Liver (tissue), 9 donors: ENCODE data around the gene AGA. TPM values are rescaled to one million over a fixed set of nuclear protein-coding genes. Genes with fewer than 3 reads are reported as not detected.

Experiments used
- DNase-seq: peaks from one replicate; pipeline ENCODE4 v3.0.0-alpha.2; 2017; ENCODE audit warnings: low spot score
- H3K27ac ChIP-seq, 2 donors: one replicate each; pipeline ENCODE4 v1.7.0; 2013; ENCODE audit warnings: inconsistent platforms in 2 of 2, low read length in 2 of 2, control low read depth in 1 of 2, low read depth in 1 of 2, mild to moderate bottlenecking in 1 of 2
- H3K27me3 ChIP-seq, 4 donors: one replicate each; pipeline versions ENCODE4 v1.6.1 to v1.7.0; 2013; ENCODE audit warnings: low read length in 3 of 4, inconsistent platforms in 1 of 4, mild to moderate bottlenecking in 1 of 4, moderate library complexity in 1 of 4; ENCODE audit not compliant: control insufficient read depth in 4 of 4, insufficient read depth in 4 of 4
- H3K36me3 ChIP-seq, 4 donors: one replicate each; pipeline versions ENCODE4 v1.6.1 to v1.7.0; 2013; ENCODE audit warnings: low read length in 3 of 4, mild to moderate bottlenecking in 3 of 4, low read depth in 1 of 4, moderate library complexity in 1 of 4; ENCODE audit not compliant: control insufficient read depth in 4 of 4, insufficient read depth in 3 of 4
- H3K4me1 ChIP-seq, 4 donors: one replicate each; pipeline versions ENCODE4 v1.6.1 to v1.7.0; 2013; ENCODE audit warnings: low read length in 3 of 4, mild to moderate bottlenecking in 3 of 4, moderate library complexity in 1 of 4; ENCODE audit not compliant: control insufficient read depth in 4 of 4, insufficient read depth in 4 of 4
- H3K4me3 ChIP-seq, 3 donors: one replicate each; pipeline versions ENCODE4 v1.6.1 to v1.7.0; 2013; ENCODE audit warnings: low read length in 3 of 3, control low read depth in 1 of 3, low read depth in 1 of 3, mild to moderate bottlenecking in 1 of 3
- H3K9ac ChIP-seq, 2 donors: one replicate each; pipeline ENCODE4 v1.7.0; 2013; ENCODE audit warnings: low read length in 2 of 2, mild to moderate bottlenecking in 2 of 2, moderate library complexity in 2 of 2, control low read depth in 1 of 2, low read depth in 1 of 2
- H3K9me3 ChIP-seq, 4 donors: one replicate each; pipeline versions ENCODE4 v1.6.1 to v1.7.0; 2013; ENCODE audit warnings: low read length in 3 of 4; ENCODE audit not compliant: control insufficient read depth in 4 of 4
- EGR1 ChIP-seq, 2 donors: IDR thresholded peaks; 2 replicates each; pipeline ENCODE4 v1.6.1; 2016 to 2018; ENCODE audit warnings: antibody characterized with exemption in 2 of 2, low read depth in 2 of 2
- FOXA1 ChIP-seq: IDR thresholded peaks from 2 replicates; pipeline ENCODE4 v1.6.1; 2016; ENCODE audit warnings: antibody characterized with exemption
- FOXA2 ChIP-seq: IDR thresholded peaks from 2 replicates; pipeline ENCODE4 v1.6.1; 2016; ENCODE audit warnings: antibody characterized with exemption
- GABPA ChIP-seq, 2 donors: IDR thresholded peaks in 1 of 2; conservative IDR thresholded peaks in 1 of 2; 2 replicates each; pipeline ENCODE4 v1.6.1; 2016; ENCODE audit warnings: antibody characterized with exemption in 2 of 2, mild to moderate bottlenecking in 1 of 2, moderate library complexity in 1 of 2
- HNF4A ChIP-seq, 2 donors: conservative IDR thresholded peaks; 2 replicates each; pipeline ENCODE4 v1.6.1; 2016; ENCODE audit warnings: antibody characterized with exemption in 2 of 2, mild to moderate bottlenecking in 2 of 2
- JUND ChIP-seq, 2 donors: IDR thresholded peaks; 2 replicates each; pipeline ENCODE4 v1.6.1; 2016; ENCODE audit warnings: antibody characterized with exemption in 2 of 2
- NR2F2 ChIP-seq: IDR thresholded peaks from 2 replicates; pipeline ENCODE4 v1.6.1; 2016; ENCODE audit warnings: antibody characterized with exemption
- RAD21 ChIP-seq, 2 donors: IDR thresholded peaks; 2 replicates each; pipeline ENCODE4 v1.6.1; 2016; ENCODE audit warnings: antibody characterized with exemption in 2 of 2, mild to moderate bottlenecking in 2 of 2
- RXRA ChIP-seq, 2 donors: IDR thresholded peaks; 2 replicates each; pipeline ENCODE4 v1.6.1; 2017 to 2018; ENCODE audit warnings: antibody characterized with exemption in 2 of 2, mild to moderate bottlenecking in 1 of 2
- SP1 ChIP-seq: IDR thresholded peaks from 2 replicates; pipeline ENCODE4 v1.6.1; 2018; ENCODE audit warnings: antibody characterized with exemption, mild to moderate bottlenecking
- TAF1 ChIP-seq: conservative IDR thresholded peaks from 2 replicates; pipeline ENCODE4 v1.6.1; 2016; ENCODE audit warnings: antibody characterized with exemption, mild to moderate bottlenecking
- YY1 ChIP-seq: IDR thresholded peaks from 2 replicates; pipeline ENCODE4 v1.6.1; 2016; ENCODE audit warnings: antibody characterized with exemption, mild to moderate bottlenecking
- WGBS: extraction: QIAGEN DNeasy Blood & Tissue Kit; methylation state at CpG from one replicate; pipeline ENCODE4 v1.1.7; 2013; 5-methylcytosine and 5-hydroxymethylcytosine counted together
- polyA plus RNA-seq, 2 donors: library from polyadenylated mRNA; stranded (reverse) in 1 of 2; unstranded in 1 of 2; fragments of 200-250 nt in 1 of 2; fragments of >200 nt in 1 of 2; fragmentation: Nextera tagmentation in 1 of 2; extraction: Ambion mirVana in 1 of 2; gene quantifications; one replicate each; pipeline versions ENCODE4 v1.2.1 to v1.2.3, GENCODE V29; 2013 to 2015
- total RNA-seq, 2 donors: library from RNA; depleted of rRNA; stranded (reverse); fragments of >200 nt; gene quantifications; one replicate each; pipeline ENCODE4 v1.2.3, GENCODE V29; 2014
- TF ChIP-seq, protein P1 (sequence below): IDR thresholded peaks from 2 replicates; pipeline ENCODE4 v1.6.1; 2016; ENCODE audit warnings: antibody characterized with exemption
- TF ChIP-seq, protein P2 (sequence below): IDR thresholded peaks from 2 replicates; pipeline ENCODE4 v1.6.1; 2016; ENCODE audit warnings: antibody characterized with exemption
- TF ChIP-seq, protein P3 (sequence below): fragments of 150-350 bp; IDR thresholded peaks from 2 replicates; pipeline ENCODE4 v1.5.1; 2017; ENCODE audit warnings: improper control_type of control experiment, low read depth, low read length; ENCODE audit not compliant: missing input control
- TF ChIP-seq, protein P4 (sequence below): IDR thresholded peaks from 2 replicates; pipeline ENCODE4 v1.6.1; 2016; ENCODE audit warnings: antibody characterized with exemption, mild to moderate bottlenecking
- donor health status: healthy.
- donor health status: healthy.
- donor health status: healthy.
- donor health status: healthy.
- donor health status: healthy.

The AGA gene
- total and polyA plus RNA-seq, 4 donors = 12.9 to 38.4 (median 35.6) TPM

DNA sequence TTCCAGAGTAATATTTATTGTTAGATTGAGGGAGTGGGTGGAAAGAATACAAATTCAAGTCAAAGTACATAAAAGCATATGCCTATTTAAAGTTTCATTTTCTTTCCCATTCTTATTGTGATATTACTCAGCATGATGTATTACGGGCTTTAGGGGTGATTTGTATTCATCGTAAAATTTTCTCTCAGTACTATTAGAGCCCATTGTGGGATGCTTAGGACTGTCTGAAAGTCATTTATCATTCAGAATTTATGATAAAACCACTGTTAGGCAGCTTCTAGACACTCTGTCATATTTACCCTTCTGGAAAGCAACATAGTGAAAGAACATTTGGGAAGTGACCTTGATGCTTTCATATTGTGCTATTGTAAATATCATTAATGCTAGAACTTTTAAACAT, 45.9 kb downstream of the AGA start:
- TF ChIP-seq, protein P1, sequence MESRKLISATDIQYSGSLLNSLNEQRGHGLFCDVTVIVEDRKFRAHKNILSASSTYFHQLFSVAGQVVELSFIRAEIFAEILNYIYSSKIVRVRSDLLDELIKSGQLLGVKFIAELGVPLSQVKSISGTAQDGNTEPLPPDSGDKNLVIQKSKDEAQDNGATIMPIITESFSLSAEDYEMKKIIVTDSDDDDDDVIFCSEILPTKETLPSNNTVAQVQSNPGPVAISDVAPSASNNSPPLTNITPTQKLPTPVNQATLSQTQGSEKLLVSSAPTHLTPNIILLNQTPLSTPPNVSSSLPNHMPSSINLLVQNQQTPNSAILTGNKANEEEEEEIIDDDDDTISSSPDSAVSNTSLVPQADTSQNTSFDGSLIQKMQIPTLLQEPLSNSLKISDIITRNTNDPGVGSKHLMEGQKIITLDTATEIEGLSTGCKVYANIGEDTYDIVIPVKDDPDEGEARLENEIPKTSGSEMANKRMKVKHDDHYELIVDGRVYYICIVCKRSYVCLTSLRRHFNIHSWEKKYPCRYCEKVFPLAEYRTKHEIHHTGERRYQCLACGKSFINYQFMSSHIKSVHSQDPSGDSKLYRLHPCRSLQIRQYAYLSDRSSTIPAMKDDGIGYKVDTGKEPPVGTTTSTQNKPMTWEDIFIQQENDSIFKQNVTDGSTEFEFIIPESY = no peak
- TF ChIP-seq NR2F2 = no peak
- TF ChIP-seq RAD21 (IDR thresholded peaks at IDR 0.05) = no peak
- no peak for TF ChIP-seq TAF1
- TF ChIP-seq EGR1 (IDR thresholded peaks at IDR 0.05; ENCODE audit: low read depth in 2 of 2) = no peak
- no peak for TF ChIP-seq GABPA (IDR thresholded peaks at IDR 0.05 in 1 of 2, conservative IDR thresholded peaks at IDR 0.05 in 1 of 2)
- Histone ChIP-seq H3K9me3 (no peaks in the 10 kb centered on the region), H3K9ac (no peak overlapping the region), H3K4me3 (no peak overlapping the region), H3K4me1 (peaks cover 0 to 9% (median under 1%) of the 10 kb centered on the region in 4 donors), H3K27me3 (no peaks in the 10 kb centered on the region), H3K36me3 (no peaks in the 10 kb centered on the region), H3K27ac (no peak overlapping the region)
- DNase-seq = no peak
- WGBS = 90% methylated on average over 2 of the region's 2 CpGs

DNA sequence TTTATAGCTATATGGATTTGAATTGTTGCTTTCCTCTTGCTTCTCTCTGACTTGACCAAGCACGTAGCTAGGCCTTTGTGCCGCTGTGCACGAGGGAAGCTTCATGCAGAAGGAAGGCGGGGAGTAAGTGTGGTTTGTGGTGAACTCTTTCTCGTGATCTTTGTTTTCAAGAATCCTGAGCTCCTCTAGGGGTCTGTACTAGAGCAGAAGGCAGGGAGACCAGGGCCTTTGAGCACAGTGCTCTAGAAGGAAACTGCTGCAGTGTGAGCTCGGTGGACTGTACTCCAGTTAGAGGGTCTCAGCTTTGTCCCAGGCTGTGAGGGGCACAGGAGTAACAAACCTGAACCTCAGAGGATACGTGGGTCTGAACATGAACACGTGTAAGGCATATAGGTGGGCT, 49.0 kb downstream of the AGA start:
- no peaks in the 10 kb centered on the region for H3K9me3 ChIP-seq
- DNase-seq = no peak
- no peak overlapping the region for H3K4me3 ChIP-seq
- H3K9ac ChIP-seq = no peak overlapping the region
- 63% methylated on average over 8 of the region's 8 CpGs for WGBS
- H3K36me3 ChIP-seq = no peaks in the 10 kb centered on the region
- H3K27me3 ChIP-seq = no peaks in the 10 kb centered on the region
- no peak overlapping the region for H3K27ac ChIP-seq
- peaks cover 0 to 10% (median 1%) of the 10 kb centered on the region in 4 donors for H3K4me1 ChIP-seq
- TF ChIP-seq YY1 (no peak), JUND (IDR thresholded peaks at IDR 0.05) (no peak), SP1 (no peak), RXRA (IDR thresholded peaks at IDR 0.05) (no peak), HNF4A (conservative IDR thresholded peaks at IDR 0.05) (no peak), FOXA1 (no peak), NR2F2 (no peak), FOXA2 (no peak), TAF1 (no peak)
- TF ChIP-seq, protein P2, sequence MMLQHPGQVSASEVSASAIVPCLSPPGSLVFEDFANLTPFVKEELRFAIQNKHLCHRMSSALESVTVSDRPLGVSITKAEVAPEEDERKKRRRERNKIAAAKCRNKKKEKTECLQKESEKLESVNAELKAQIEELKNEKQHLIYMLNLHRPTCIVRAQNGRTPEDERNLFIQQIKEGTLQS = no peak
- TF ChIP-seq, protein P3, sequence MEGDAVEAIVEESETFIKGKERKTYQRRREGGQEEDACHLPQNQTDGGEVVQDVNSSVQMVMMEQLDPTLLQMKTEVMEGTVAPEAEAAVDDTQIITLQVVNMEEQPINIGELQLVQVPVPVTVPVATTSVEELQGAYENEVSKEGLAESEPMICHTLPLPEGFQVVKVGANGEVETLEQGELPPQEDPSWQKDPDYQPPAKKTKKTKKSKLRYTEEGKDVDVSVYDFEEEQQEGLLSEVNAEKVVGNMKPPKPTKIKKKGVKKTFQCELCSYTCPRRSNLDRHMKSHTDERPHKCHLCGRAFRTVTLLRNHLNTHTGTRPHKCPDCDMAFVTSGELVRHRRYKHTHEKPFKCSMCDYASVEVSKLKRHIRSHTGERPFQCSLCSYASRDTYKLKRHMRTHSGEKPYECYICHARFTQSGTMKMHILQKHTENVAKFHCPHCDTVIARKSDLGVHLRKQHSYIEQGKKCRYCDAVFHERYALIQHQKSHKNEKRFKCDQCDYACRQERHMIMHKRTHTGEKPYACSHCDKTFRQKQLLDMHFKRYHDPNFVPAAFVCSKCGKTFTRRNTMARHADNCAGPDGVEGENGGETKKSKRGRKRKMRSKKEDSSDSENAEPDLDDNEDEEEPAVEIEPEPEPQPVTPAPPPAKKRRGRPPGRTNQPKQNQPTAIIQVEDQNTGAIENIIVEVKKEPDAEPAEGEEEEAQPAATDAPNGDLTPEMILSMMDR = no peak

DNA sequence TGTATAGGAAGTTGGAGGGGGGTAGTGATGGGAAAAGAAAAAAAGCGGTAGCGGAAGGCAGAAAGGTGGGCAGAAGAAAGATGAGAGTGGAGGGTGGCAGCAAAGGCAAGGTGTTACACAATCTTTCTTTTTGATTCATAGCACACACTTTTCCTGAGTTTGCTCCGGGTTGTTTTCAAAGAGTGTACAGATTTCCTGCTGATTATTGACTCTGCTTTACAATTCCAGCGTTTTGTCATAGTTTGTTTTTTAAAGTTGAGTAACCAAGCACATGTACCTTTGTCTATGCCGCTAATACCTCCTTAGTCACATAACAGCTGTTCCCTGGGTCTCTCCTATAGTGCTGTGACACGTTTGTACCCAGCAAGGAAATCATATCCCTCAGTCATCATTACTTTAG, 50.3 kb downstream of the AGA start:
- H3K9ac ChIP-seq = no peak overlapping the region
- TF ChIP-seq, protein P3 = no peak
- TF ChIP-seq SP1 (peak; percentile 61), HNF4A (conservative IDR thresholded peaks at IDR 0.05) (peak; percentile 37 to 47), GABPA (IDR thresholded peaks at IDR 0.05 in 1 of 2, conservative IDR thresholded peaks at IDR 0.05 in 1 of 2) (no peak), EGR1 (IDR thresholded peaks at IDR 0.05; ENCODE audit: low read depth in 2 of 2) (no peak), RXRA (IDR thresholded peaks at IDR 0.05) (peak in 1 of 2 donors; percentile 44), FOXA1 (no peak), RAD21 (IDR thresholded peaks at IDR 0.05) (peak; percentile 34), JUND (IDR thresholded peaks at IDR 0.05) (peak; percentile 20 to 44), NR2F2 (no peak)
- TF ChIP-seq, protein P2 = no peak
- TF ChIP-seq, protein P4, sequence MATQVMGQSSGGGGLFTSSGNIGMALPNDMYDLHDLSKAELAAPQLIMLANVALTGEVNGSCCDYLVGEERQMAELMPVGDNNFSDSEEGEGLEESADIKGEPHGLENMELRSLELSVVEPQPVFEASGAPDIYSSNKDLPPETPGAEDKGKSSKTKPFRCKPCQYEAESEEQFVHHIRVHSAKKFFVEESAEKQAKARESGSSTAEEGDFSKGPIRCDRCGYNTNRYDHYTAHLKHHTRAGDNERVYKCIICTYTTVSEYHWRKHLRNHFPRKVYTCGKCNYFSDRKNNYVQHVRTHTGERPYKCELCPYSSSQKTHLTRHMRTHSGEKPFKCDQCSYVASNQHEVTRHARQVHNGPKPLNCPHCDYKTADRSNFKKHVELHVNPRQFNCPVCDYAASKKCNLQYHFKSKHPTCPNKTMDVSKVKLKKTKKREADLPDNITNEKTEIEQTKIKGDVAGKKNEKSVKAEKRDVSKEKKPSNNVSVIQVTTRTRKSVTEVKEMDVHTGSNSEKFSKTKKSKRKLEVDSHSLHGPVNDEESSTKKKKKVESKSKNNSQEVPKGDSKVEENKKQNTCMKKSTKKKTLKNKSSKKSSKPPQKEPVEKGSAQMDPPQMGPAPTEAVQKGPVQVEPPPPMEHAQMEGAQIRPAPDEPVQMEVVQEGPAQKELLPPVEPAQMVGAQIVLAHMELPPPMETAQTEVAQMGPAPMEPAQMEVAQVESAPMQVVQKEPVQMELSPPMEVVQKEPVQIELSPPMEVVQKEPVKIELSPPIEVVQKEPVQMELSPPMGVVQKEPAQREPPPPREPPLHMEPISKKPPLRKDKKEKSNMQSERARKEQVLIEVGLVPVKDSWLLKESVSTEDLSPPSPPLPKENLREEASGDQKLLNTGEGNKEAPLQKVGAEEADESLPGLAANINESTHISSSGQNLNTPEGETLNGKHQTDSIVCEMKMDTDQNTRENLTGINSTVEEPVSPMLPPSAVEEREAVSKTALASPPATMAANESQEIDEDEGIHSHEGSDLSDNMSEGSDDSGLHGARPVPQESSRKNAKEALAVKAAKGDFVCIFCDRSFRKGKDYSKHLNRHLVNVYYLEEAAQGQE = peak; percentile 25

More for the DNA sequence above, 50.3 kb downstream of the AGA start:
- Histone ChIP-seq H3K36me3 (no peaks in the 10 kb centered on the region), H3K4me3 (no peak overlapping the region), H3K9me3 (no peaks in the 10 kb centered on the region), H3K4me1 (peaks cover 0 to 10% (median 1%) of the 10 kb centered on the region in 4 donors), H3K27ac (peak overlapping the region in 1 of 2 donors; percentile 3), H3K27me3 (no peaks in the 10 kb centered on the region)
- 33% methylated on average over 6 of the region's 6 CpGs for WGBS
- DNase-seq = no peak
